MM.1S (cell line): Measurements from ENCODE around the gene LIMCH1.

Source experiments
- EZH2 ChIP-seq: fragments of 300-600 bp; sonication (generic); optimal IDR thresholded peaks from 2 replicates; pipeline ENCODE3; 2017; ENCODE audit warnings: low read depth, mild to moderate bottlenecking, antibody characterized with exemption, low read length, mixed read lengths
- EZH2phosphoT487 ChIP-seq: fragments of 300-600 bp; sonication (generic); IDR thresholded peaks from 2 replicates; pipeline ENCODE4 v1.6.1; 2018; ENCODE audit warnings: antibody characterized with exemption, low read length
- TF ChIP-seq, protein P1 (sequence below): fragments of 300-600 bp; sonication (generic); IDR thresholded peaks from 2 replicates; pipeline ENCODE4 v1.5.1; 2016; ENCODE audit warnings: antibody characterized with exemption, low read length, mixed read lengths

DNA sequence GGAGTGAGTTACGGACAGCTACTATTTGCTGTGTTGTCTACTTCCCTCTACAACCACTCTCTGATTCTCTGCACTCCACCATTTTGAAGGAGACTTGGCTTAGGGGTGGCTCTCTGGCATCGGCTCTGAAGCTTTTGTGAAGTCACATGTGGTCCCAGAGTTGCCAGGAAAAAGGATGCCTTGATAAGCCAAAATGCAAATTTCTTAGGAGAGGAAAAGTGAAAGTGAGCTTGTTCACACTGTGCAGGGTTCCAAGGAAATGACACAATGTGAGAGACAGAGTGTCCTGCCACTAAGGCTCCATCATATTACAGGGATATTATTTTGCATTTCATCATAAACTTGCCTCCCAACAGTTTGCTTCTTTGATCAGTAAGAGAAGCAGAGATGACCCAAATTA lies 203.4 kb downstream of the LIMCH1 start:
- TF ChIP-seq, protein P1, sequence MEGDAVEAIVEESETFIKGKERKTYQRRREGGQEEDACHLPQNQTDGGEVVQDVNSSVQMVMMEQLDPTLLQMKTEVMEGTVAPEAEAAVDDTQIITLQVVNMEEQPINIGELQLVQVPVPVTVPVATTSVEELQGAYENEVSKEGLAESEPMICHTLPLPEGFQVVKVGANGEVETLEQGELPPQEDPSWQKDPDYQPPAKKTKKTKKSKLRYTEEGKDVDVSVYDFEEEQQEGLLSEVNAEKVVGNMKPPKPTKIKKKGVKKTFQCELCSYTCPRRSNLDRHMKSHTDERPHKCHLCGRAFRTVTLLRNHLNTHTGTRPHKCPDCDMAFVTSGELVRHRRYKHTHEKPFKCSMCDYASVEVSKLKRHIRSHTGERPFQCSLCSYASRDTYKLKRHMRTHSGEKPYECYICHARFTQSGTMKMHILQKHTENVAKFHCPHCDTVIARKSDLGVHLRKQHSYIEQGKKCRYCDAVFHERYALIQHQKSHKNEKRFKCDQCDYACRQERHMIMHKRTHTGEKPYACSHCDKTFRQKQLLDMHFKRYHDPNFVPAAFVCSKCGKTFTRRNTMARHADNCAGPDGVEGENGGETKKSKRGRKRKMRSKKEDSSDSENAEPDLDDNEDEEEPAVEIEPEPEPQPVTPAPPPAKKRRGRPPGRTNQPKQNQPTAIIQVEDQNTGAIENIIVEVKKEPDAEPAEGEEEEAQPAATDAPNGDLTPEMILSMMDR = no peak
- TF ChIP-seq EZH2 = no peak
- TF ChIP-seq EZH2phosphoT487 = no peak
